Pancreas (tissue), 10 donors: ENCODE results near the gene DNAJC2. TPM values are rescaled to one million over a fixed set of nuclear protein-coding genes. Genes with fewer than 3 reads are reported as not detected.

Source experiments
- ATAC-seq, 4 donors: fragments of 200-7000 bp; cut with Tn5 transposase; one replicate each; pipeline versions ENCODE4 v1.8.0 to v1.9.1; 2020; ENCODE audit warnings: mild to moderate bottlenecking in 4 of 4, moderate library complexity in 4 of 4
- DNase-seq, 6 donors: peaks; one replicate each; pipeline ENCODE4 v3.0.0-alpha.2; 2020
- FAIRE-seq: peaks from 2 replicates; lab custom pipeline; 2012; peaks lifted over from hg19 to GRCh38; lab: Jason Lieb, UNC
- H3K27ac ChIP-seq, 4 donors: fragments of 200-600 bp; sonication (generic); 1 replicate in 3 of 4; 2 replicates in 1 of 4; pipeline versions ENCODE4 v1.5.0 to v1.8.0; 2020
- H3K27me3 ChIP-seq, 4 donors: fragments of 200-600 bp; one replicate each; pipeline ENCODE4 v1.8.0; 2021
- H3K36me3 ChIP-seq, 3 donors: fragments of 200-600 bp; sonication (generic) in 1 of 3; one replicate each; pipeline versions ENCODE4 v1.5.0 to v1.8.0; 2020 to 2021
- H3K4me1 ChIP-seq, 3 donors: fragments of 200-600 bp; one replicate each; pipeline ENCODE4 v1.8.0; 2021
- H3K4me3 ChIP-seq, 4 donors: fragments of 200-600 bp; sonication (generic) in 2 of 4; one replicate each; pipeline versions ENCODE4 v1.5.0 to v1.8.0; 2020 to 2021
- H3K9me3 ChIP-seq, 4 donors: fragments of 200-600 bp; one replicate each; pipeline ENCODE4 v1.8.0; 2021
- WGBS, 2 donors: extraction: QIAGEN DNeasy Blood & Tissue Kit; methylation state at CpG; one replicate each; pipeline ENCODE4 v1.1.7; 2013; 5-methylcytosine and 5-hydroxymethylcytosine counted together
- intact Hi-C, 3 donors: fragments of 100-400 bp; cut with DNase I; formaldehyde crosslinking; loops; one replicate each; pipeline versions ENCODE4 v1.11.1 to v1.14.2; 2022
- polyA plus RNA-seq, 2 donors: library from polyadenylated mRNA; stranded (reverse); fragments of 200-250 nt; gene quantifications; one replicate each; pipeline ENCODE4 v1.2.3, GENCODE V29; 2013
- total RNA-seq, 6 donors: library from RNA; stranded (reverse); fragmentation: NEBNext Ultra II Directional in 4 of 6; extraction: Animal tissue kit (Norgen Biotek cat#: 25700) in 4 of 6; gene quantifications; one replicate each; pipeline versions ENCODE4 v1.2.1 to v1.2.4, GENCODE V29; 2021 to 2023
- TF ChIP-seq, protein P1 (sequence below), 4 donors: fragments of 200-600 bp; sonication (generic) in 3 of 4; IDR thresholded peaks; one replicate each; pipeline versions ENCODE4 v1.5.0 to v1.8.0; 2021; ENCODE audit warnings: antibody characterized with exemption in 4 of 4
- donor health status: healthy with polysubstance abuse.
- donor health status: DM: no; HTN: no; CAD: no; lungs with moderate emphysema.
- donor health status: DM: no; HTN: no; CAD: no.
- donor health status: control.
- donor health status: control.
- donor health status: Bipolar disorder and iron deficiency.
- donor health status: DM: yes; HTN: yes; CAD: no.
- donor health status: DM: no; HTN: no; CAD: no.
- donor health status: DM: no; HTN: no; CAD: no.
- donor health status: DM: yes; HTN: yes; CAD: no.

The DNAJC2 gene
- total and polyA plus RNA-seq, 8 donors: 8.1 to 24.4 (median 11.5) TPM

- Histone ChIP-seq H3K36me3 (no peaks in the 10 kb centered on the region), H3K9me3 (no peaks in the 10 kb centered on the region), H3K4me3 (no peak overlapping the region), H3K4me1 (no peaks in the 10 kb centered on the region), H3K27me3 (no peaks in the 10 kb centered on the region), H3K27ac (no peak overlapping the region)
- no peak for ATAC-seq
- TF ChIP-seq, protein P1, sequence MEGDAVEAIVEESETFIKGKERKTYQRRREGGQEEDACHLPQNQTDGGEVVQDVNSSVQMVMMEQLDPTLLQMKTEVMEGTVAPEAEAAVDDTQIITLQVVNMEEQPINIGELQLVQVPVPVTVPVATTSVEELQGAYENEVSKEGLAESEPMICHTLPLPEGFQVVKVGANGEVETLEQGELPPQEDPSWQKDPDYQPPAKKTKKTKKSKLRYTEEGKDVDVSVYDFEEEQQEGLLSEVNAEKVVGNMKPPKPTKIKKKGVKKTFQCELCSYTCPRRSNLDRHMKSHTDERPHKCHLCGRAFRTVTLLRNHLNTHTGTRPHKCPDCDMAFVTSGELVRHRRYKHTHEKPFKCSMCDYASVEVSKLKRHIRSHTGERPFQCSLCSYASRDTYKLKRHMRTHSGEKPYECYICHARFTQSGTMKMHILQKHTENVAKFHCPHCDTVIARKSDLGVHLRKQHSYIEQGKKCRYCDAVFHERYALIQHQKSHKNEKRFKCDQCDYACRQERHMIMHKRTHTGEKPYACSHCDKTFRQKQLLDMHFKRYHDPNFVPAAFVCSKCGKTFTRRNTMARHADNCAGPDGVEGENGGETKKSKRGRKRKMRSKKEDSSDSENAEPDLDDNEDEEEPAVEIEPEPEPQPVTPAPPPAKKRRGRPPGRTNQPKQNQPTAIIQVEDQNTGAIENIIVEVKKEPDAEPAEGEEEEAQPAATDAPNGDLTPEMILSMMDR (IDR thresholded peaks at IDR 0.05): no peak
- intact Hi-C loops: no loop called here
- no peak for FAIRE-seq
- DNase-seq: no peak
- WGBS, 2 donors: 60 to 67% methylated on average over 5 of the region's 5 CpGs
These were observed 36.0 kb upstream of the DNAJC2 start for GRCh38 chr7:103380395-103381191.

- WGBS, 2 donors: 49 to 71% methylated on average over 3 of the region's 3 CpGs
- H3K36me3 ChIP-seq: no peaks in the 10 kb centered on the region
- no peaks in the 10 kb centered on the region for H3K27me3 ChIP-seq
- intact Hi-C loops: no loop called here
- ATAC-seq (no peak), DNase-seq (no peak), FAIRE-seq (no peak)
- H3K4me1 ChIP-seq: no peaks in the 10 kb centered on the region
- H3K27ac ChIP-seq: no peak overlapping the region
- TF ChIP-seq, protein P1 (IDR thresholded peaks at IDR 0.05): no peak
- H3K4me3 ChIP-seq: no peak overlapping the region
- H3K9me3 ChIP-seq: no peaks in the 10 kb centered on the region
These were observed 34.9 kb upstream of the DNAJC2 start for GRCh38 chr7:103379270-103379975.

DNA sequence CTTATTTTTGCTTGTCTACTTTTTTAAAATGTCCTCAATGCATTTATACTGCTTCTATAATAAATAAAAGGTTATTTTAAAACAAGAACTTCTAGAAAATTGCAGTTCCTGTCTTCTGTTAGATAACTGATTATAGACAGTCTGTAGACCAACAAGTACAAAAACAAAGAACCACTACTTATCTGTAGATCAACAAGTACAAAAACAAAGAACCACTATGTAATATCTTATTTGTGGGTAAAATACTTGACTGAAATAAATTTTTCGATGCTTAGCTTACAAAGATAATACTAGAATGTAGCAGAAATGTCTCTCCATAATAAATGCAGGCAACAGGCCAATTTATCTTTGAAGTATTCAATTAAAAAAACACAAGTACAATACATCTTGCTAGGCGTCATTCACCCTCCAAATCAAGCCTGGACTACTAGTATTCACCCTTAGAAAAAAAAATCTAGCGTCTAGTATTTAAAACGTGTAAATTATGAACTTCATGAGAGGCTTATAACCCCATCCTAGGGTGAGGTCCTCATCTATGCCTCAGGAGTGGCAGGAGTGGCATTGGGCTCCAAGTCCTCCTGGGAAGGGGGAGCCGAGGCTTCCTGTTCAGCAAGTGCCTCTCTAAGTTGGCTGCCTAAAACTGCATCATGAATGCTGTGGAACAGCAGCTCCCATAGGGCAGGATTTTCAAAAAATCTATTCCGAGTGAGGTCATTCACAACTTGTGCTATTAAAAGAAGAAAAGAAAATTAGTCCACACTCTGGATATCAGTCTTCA, 29.5 kb upstream of the DNAJC2 start:
- Histone ChIP-seq H3K4me3 (no peak overlapping the region), H3K4me1 (no peaks in the 10 kb centered on the region), H3K9me3 (no peaks in the 10 kb centered on the region), H3K27me3 (no peaks in the 10 kb centered on the region), H3K36me3 (peaks cover 0 to 4% (median 0%) of the 10 kb centered on the region in 3 donors), H3K27ac (no peak overlapping the region)
- FAIRE-seq: no peak
- intact Hi-C loops: no loop called here
- WGBS, 2 donors: 50 to 54% methylated on average over 6 of the region's 6 CpGs
- no peak for ATAC-seq
- no peak for DNase-seq
- TF ChIP-seq, protein P1 (IDR thresholded peaks at IDR 0.05): no peak

DNA sequence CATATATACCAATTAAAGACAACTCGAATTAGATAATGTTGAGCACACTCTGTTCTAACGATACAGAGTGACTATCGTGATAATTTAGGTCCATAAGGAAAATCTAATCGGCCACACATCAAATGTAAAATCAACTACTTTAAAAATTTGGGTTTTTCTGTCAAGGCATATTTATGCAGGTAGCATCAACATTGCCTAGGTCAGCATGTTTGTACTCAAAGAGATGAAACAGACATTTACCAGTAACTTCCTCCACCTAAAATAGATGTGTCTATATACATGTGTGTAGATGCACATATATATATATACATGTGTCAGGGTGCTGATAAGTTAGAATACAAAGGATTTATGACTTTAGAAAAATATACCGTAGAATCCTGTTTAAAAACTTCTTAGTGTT, 24.9 kb upstream of the DNAJC2 start:
- intact Hi-C loops: loop anchor here in 1 of 3 donors (10.0 kb wide), 1 partner anchor 55 kb away; no protein-coding TSS in a partner anchor
- H3K36me3 ChIP-seq: peaks cover 3 to 49% (median 20%) of the 10 kb centered on the region in 3 donors
- WGBS, 2 donors: 91 to 94% methylated on average over 5 of the region's 5 CpGs
- no peak for FAIRE-seq
- DNase-seq: no peak
- no peaks in the 10 kb centered on the region for H3K4me1 ChIP-seq
- H3K4me3 ChIP-seq: no peak overlapping the region
- H3K27ac ChIP-seq: no peak overlapping the region
- no peaks in the 10 kb centered on the region for H3K27me3 ChIP-seq
- no peak for ATAC-seq
- no peaks in the 10 kb centered on the region for H3K9me3 ChIP-seq
- TF ChIP-seq, protein P1 (IDR thresholded peaks at IDR 0.05): no peak
